ENCODE measurements around the gene EGLN2. TPM values are rescaled to one million over a fixed set of nuclear protein-coding genes. Genes with fewer than 3 reads are reported as not detected.

The EGLN2 gene
- total RNA-seq, 1 experiment from 2014 or later, result 131 TPM

DNA sequence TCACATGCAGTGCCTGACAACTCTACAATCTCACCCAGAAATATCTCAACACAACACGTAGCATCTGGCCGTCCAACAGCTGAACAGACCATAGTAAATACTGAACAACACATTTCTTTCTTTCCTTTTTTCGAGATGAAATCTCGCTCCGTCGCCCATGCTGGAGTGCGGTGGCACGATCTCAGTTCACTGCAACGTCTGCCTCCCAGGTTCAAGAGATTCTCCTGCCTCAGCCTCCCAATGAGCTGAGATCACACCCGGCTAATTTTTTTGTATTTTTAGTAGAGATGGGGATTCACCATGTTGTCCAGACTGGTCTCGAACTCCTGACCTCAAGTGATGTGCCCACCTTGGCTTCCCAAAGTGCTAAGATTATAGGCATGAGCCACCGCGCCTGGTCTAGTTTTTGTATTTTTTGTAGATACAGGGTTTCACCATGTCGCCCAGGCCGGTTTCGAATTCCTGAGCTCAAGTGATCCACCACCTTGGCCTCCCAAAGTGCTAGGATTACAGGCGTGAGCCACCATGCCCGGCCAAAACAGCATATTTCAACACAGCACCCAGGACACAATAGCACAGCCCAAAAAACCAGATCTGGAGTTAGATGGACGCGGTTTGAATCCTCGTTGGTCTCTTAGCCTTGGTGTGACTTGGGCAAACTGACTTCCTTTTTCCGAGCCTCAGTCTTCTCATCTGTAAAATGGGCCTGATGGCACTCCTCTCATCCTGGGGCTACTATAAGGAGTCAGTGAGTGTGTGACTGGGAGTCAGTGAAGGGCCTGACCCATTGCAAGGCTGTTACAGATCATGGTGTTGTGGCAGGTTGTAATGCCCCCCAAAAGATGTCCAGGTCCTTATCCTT is 28.6 kb downstream of the EGLN2 start:
- no peaks in the 10 kb centered on the region for H3K79me1 ChIP-seq (ENCODE audit: insufficient read depth, low read depth, low read length, poor library complexity, severe bottlenecking)
- no peaks in the 10 kb centered on the region for H3K4me1 ChIP-seq (ENCODE audit: insufficient read depth, low read length)
- no peak overlapping the region for H2BK20ac ChIP-seq (ENCODE audit: low read depth, low read length, poor library complexity, severe bottlenecking)
- H2AFZ ChIP-seq (ENCODE audit: low read length), result no peak overlapping the region
- H3K27ac Mint-ChIP-seq, result no peak overlapping the region
- no peak overlapping the region for H3K18ac ChIP-seq (ENCODE audit: insufficient read length, low read depth, low read length)
- peaks cover 0 to 2% (median 0%) of the 10 kb centered on the region in 3 experiments; a peak in 2 of 7 replicates for H3K36me3 Mint-ChIP-seq (ENCODE audit: insufficient read depth in 1 of 3, low read depth in 3 of 3)
- H3K23ac ChIP-seq (ENCODE audit: insufficient read length, low read depth, low read length), result no peak overlapping the region
- H2BK120ac ChIP-seq (ENCODE audit: low read depth, low read length, poor library complexity, severe bottlenecking), result no peak overlapping the region
- no peak overlapping the region for H4K91ac ChIP-seq (ENCODE audit: insufficient read length, low read depth, low read length)
- no peak overlapping the region for H2AK5ac ChIP-seq (ENCODE audit: insufficient read length, low read length)
- H4K20me1 ChIP-seq (ENCODE audit: control insufficient read depth, insufficient read depth, insufficient read length), result peaks cover 2% of the 10 kb centered on the region
- no CpG with 5 or more reads among the region's 22 CpGs for WGBS (ENCODE audit: extremely low coverage, insufficient read length, low lambda C conversion rate)
- H2BK12ac ChIP-seq (ENCODE audit: insufficient read length, low read depth, low read length), result no peak overlapping the region
- TF ChIP-seq, protein P1, sequence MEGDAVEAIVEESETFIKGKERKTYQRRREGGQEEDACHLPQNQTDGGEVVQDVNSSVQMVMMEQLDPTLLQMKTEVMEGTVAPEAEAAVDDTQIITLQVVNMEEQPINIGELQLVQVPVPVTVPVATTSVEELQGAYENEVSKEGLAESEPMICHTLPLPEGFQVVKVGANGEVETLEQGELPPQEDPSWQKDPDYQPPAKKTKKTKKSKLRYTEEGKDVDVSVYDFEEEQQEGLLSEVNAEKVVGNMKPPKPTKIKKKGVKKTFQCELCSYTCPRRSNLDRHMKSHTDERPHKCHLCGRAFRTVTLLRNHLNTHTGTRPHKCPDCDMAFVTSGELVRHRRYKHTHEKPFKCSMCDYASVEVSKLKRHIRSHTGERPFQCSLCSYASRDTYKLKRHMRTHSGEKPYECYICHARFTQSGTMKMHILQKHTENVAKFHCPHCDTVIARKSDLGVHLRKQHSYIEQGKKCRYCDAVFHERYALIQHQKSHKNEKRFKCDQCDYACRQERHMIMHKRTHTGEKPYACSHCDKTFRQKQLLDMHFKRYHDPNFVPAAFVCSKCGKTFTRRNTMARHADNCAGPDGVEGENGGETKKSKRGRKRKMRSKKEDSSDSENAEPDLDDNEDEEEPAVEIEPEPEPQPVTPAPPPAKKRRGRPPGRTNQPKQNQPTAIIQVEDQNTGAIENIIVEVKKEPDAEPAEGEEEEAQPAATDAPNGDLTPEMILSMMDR (conservative IDR thresholded peaks at IDR 0.05), result no peak
- no peak overlapping the region for H4K8ac ChIP-seq (replicated peaks; ENCODE audit: insufficient read length, low read depth, low read length)
- peaks cover 2% of the 10 kb centered on the region; the same call in 1 of the 2 replicates for H3K27me3 Mint-ChIP-seq (ENCODE audit: low read depth)
- H3K4ac ChIP-seq (ENCODE audit: low read depth, low read length), result no peak overlapping the region
- no peaks in the 10 kb centered on the region for H3K23me2 ChIP-seq (ENCODE audit: insufficient read length, low read depth, low read length, poor library complexity, severe bottlenecking)
- H2BK5ac ChIP-seq (ENCODE audit: insufficient read length, low read length), result no peak overlapping the region
- peak; percentile 18 for DNase-seq
- H3K79me2 ChIP-seq (ENCODE audit: insufficient read depth, low read length), result no peaks in the 10 kb centered on the region
- H4K5ac ChIP-seq (ENCODE audit: insufficient read length, low read depth, low read length), result no peak overlapping the region
- peaks cover 8 to 9% of the 10 kb centered on the region in 2 experiments for H3K4me1 Mint-ChIP-seq
- no peak overlapping the region for H3K56ac ChIP-seq (ENCODE audit: insufficient read length, low read depth, low read length)
- H3K9me3 Mint-ChIP-seq, result peaks cover 0 to 2% of the 10 kb centered on the region in 2 experiments; a peak in 1 of 5 replicates
- H2BK15ac ChIP-seq (ENCODE audit: low read depth, low read length), result no peak overlapping the region
- no peaks in the 10 kb centered on the region for H3K9me3 ChIP-seq (ENCODE audit: control insufficient read depth, low read depth, low read length)
- no peak overlapping the region; a peak in 1 of 5 replicates for H3K4me3 Mint-ChIP-seq
- H3K27ac ChIP-seq (ENCODE audit: insufficient read length, low read depth, low read length), result no peak overlapping the region
- no peak overlapping the region for H3K14ac ChIP-seq (ENCODE audit: insufficient read depth, low read length)
- no peak overlapping the region for H3T11ph ChIP-seq (ENCODE audit: low read length)
- no peak overlapping the region for H3K9ac ChIP-seq (ENCODE audit: extremely low read depth, insufficient read length, low read length)
- H3K27me3 ChIP-seq (ENCODE audit: insufficient read depth, low read length), result no peaks in the 10 kb centered on the region
- H3K4me2 ChIP-seq (ENCODE audit: insufficient read depth, insufficient read length, low read length), result no peak overlapping the region
